HG02884 (cell line): ENCODE results near the gene SLC8A1.

ENCODE experiments used
- ATAC-seq: cut with Tn5 transposase; IDR thresholded peaks from one replicate; pipeline ENCODE4 v1.9.1; 2021; ENCODE audit warnings: mild to moderate bottlenecking, moderate library complexity; ENCODE audit not compliant: unreplicated experiment

SLC8A1 gene

GRCh38 chr2:40428439-40428838 lies 23.5 kb downstream of the SLC8A1 start:
- ATAC-seq, result no peak

GRCh38 chr2:40421631-40422297 lies 30.1 kb downstream of the SLC8A1 start:
- ATAC-seq, result no peak

- ATAC-seq, result no peak
Observed at GRCh38 chr2:40420478-40420877, 31.4 kb downstream of the SLC8A1 start.

- ATAC-seq, result no peak
Observed at GRCh38 chr2:40419364-40419762, 32.5 kb downstream of the SLC8A1 start.

- no peak for ATAC-seq
Observed at GRCh38 chr2:40418614-40419363, 33.1 kb downstream of the SLC8A1 start.

- no peak for ATAC-seq
Observed at GRCh38 chr2:40416486-40416885, 35.4 kb downstream of the SLC8A1 start.

- no peak for ATAC-seq
Observed at GRCh38 chr2:40415391-40415790, 36.5 kb downstream of the SLC8A1 start.

GRCh38 chr2:40412456-40412855 lies 39.4 kb downstream of the SLC8A1 start:
- ATAC-seq, result no peak

GRCh38 chr2:40410695-40411094 lies 41.2 kb downstream of the SLC8A1 start:
- ATAC-seq, result no peak

- no peak for ATAC-seq
Observed at GRCh38 chr2:40409734-40410133, 42.2 kb downstream of the SLC8A1 start.

GRCh38 chr2:40406485-40407289 lies 45.2 kb downstream of the SLC8A1 start:
- no peak for ATAC-seq

GRCh38 chr2:40405465-40405864 lies 46.4 kb downstream of the SLC8A1 start:
- ATAC-seq, result no peak

- no peak for ATAC-seq
Observed at GRCh38 chr2:40404517-40404916, 47.4 kb downstream of the SLC8A1 start.

GRCh38 chr2:40403233-40403836 lies 48.6 kb downstream of the SLC8A1 start:
- ATAC-seq, result no peak

GRCh38 chr2:40401896-40402295 lies 50.0 kb downstream of the SLC8A1 start:
- ATAC-seq, result no peak

GRCh38 chr2:40400336-40400953 lies 51.4 kb downstream of the SLC8A1 start:
- ATAC-seq, result no peak

GRCh38 chr2:40397765-40398164 lies 54.1 kb downstream of the SLC8A1 start:
- ATAC-seq, result no peak

GRCh38 chr2:40396124-40396523 lies 55.8 kb downstream of the SLC8A1 start:
- ATAC-seq, result no peak

- ATAC-seq, result no peak
Observed at GRCh38 chr2:40395169-40396073, 56.5 kb downstream of the SLC8A1 start.

GRCh38 chr2:40394597-40394996 lies 57.3 kb downstream of the SLC8A1 start:
- ATAC-seq, result no peak
